ENCODE data around the gene COL25A1.

The COL25A1 gene

GRCh38 chr4:108963910-108964309, 338.5 kb downstream of the COL25A1 start:
- CTCF ChIA-PET = no interaction called here
- DNase-seq (ENCODE audit: extremely low spot score) = no peak
- POLR2A ChIA-PET = no interaction called here
- no peak for TF ChIP-seq CTCF (IDR thresholded peaks at IDR 0.05; ENCODE audit: control extremely low read depth, extremely low read depth, low read depth, missing control alignments)

GRCh38 chr4:108959491-108959890, 343.0 kb downstream of the COL25A1 start:
- ChIA-PET CTCF (no interaction called here), POLR2A (no interaction called here)
- no peak for DNase-seq (ENCODE audit: extremely low spot score)
- TF ChIP-seq CTCF (IDR thresholded peaks at IDR 0.05; ENCODE audit: control extremely low read depth, extremely low read depth, low read depth, missing control alignments) = no peak

- CTCF ChIA-PET = no interaction called here
- DNase-seq (ENCODE audit: extremely low spot score) = no peak
- POLR2A ChIA-PET = no interaction called here
Observed at GRCh38 chr4:108954880-108955279, 347.6 kb downstream of the COL25A1 start.

GRCh38 chr4:108953941-108954340, 348.5 kb downstream of the COL25A1 start:
- DNase-seq (ENCODE audit: extremely low spot score) = no peak
- TF ChIP-seq CTCF (IDR thresholded peaks at IDR 0.05; ENCODE audit: control extremely low read depth, extremely low read depth, low read depth, missing control alignments) = no peak
- ChIA-PET POLR2A (no interaction called here), CTCF (no interaction called here)

More at GRCh38 chr4:108954880-108955279, 347.6 kb downstream of the COL25A1 start:
- TF ChIP-seq CTCF (IDR thresholded peaks at IDR 0.05; ENCODE audit: control extremely low read depth, extremely low read depth, low read depth, missing control alignments) = no peak

GRCh38 chr4:108950158-108950915, 352.1 kb downstream of the COL25A1 start:
- ChIA-PET CTCF (no interaction called here), POLR2A (no interaction called here)
- no peak for TF ChIP-seq CTCF (IDR thresholded peaks at IDR 0.05; ENCODE audit: control extremely low read depth, extremely low read depth, low read depth, missing control alignments)
- DNase-seq (ENCODE audit: extremely low spot score) = no peak

GRCh38 chr4:108947526-108947925, 354.9 kb downstream of the COL25A1 start:
- CTCF ChIA-PET = interaction anchor here (1.1 kb wide), 1 partner anchor 13 kb away, joined by 3 read pairs; no protein-coding TSS in a partner anchor
- DNase-seq (ENCODE audit: extremely low spot score) = no peak
- POLR2A ChIA-PET = no interaction called here
- TF ChIP-seq CTCF (IDR thresholded peaks at IDR 0.05; ENCODE audit: control extremely low read depth, extremely low read depth, low read depth, missing control alignments) = no peak
